CD4-positive, alpha-beta T cell treated with Interleukin-4 for 1 hour (primary cell): ENCODE data around the gene SMCO2.

ENCODE experiments used
- DNase-seq, 2 donors: peaks; one replicate each; pipeline ENCODE4 v3.0.0-alpha.2; 2020 to 2022

SMCO2 gene

DNA sequence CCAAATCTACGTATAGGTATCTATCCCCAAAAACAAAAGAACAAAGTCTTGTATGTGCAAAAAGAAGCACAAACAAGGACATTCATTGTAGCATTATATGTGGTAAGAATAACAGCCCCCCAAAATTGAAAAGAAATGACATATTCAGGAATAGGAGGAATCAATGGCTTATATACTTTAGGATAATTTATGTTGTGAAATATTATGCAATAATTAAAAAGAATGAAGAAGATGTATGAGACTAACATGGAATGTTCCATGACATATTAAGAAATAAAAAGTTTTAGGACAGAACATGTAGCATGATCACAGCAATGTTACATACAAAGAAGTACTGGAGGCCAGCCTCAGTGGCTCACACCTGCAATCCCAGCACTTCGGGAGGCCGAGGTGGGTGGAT lies 9.1 kb downstream of the SMCO2 start:
- DNase-seq: no peak

DNA sequence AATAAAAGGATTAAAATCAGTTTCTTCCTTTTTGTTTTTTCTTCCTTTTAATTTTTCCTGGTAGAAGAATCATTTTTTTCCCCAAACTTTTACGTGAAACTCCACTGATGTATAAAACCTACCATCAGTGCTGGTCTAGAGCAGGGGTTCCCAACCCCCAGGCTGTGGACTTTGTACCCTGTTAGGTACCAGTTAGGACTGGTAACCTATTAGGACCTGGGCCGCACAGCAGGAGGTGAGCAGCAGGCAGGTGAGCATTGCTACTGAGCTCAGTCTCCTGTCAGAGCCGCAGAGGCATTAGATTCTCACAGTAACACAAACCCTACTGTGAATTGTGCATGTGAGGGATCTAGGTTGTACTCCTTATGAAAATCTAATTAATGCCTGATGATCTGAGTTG lies 10.1 kb downstream of the SMCO2 start:
- no peak for DNase-seq

DNA sequence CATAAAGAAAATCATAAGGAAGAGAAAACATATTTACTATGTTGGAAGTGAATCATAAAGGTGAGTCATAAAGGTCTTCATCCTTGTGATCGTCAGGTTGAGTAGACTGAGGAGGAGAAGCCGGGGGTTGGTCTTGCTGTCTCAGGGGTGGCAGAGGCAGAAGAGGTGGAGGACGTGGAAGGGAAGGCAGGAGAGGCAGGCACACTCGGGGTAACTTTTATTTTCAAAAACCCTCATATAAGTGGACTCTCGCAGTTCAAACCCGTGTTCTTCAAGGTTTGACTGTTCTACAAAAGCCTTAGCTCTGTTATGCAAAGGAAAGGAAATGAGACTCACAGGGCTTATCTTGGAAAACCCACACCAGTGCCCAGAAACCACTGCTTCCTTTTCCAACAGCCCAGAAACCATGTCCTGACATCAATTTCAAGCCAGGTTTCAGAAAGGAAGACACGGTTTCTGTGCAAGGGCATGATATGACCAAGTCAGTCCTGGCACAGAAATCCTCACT lies 14.0 kb downstream of the SMCO2 start:
- DNase-seq: no peak

DNA sequence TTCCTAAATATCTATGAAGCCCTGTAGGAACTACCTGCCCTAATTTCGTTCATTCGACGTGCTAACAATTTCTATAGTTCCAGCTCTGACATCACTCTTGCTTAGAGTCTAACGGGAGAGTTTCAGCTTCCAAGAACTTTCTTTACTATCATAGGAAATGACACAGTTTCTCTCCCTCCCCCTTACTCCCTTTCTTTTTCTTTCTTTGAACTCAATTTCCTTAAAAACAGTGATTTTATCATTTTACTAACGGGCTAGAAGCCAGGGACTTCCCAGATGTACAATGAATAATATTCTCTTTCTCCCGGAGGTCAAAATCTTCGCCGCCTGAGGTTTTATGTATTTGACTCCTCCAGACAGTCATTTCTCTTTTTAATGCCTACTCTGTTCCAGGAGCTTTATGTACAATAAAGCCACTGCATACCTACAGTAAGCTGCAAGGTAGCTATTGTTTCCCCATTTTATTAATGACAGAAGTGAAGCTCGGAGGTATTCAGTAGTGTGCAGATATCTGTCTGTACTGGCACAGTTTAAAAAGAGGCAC lies 15.7 kb downstream of the SMCO2 start:
- no peak for DNase-seq

DNA sequence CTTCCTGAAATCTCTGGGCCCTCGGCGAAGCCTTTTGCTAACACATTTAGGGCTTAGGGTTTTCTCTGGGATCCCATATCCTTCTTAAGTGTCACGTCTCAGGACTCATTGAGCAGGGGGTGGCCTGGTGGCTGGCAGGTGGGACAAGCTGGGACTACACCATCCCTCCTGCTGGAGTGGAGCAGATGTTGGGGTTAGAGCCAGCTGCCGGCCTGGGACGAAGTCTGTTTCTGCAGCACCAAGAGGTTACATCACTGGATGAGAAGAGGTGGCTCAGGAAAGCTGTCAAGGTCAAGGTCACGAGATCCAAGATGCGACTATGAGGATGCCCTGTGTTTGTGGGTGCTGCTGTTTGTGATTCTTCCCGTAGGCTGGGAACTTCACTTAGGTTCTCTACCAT lies 16.3 kb downstream of the SMCO2 start:
- no peak for DNase-seq

DNA sequence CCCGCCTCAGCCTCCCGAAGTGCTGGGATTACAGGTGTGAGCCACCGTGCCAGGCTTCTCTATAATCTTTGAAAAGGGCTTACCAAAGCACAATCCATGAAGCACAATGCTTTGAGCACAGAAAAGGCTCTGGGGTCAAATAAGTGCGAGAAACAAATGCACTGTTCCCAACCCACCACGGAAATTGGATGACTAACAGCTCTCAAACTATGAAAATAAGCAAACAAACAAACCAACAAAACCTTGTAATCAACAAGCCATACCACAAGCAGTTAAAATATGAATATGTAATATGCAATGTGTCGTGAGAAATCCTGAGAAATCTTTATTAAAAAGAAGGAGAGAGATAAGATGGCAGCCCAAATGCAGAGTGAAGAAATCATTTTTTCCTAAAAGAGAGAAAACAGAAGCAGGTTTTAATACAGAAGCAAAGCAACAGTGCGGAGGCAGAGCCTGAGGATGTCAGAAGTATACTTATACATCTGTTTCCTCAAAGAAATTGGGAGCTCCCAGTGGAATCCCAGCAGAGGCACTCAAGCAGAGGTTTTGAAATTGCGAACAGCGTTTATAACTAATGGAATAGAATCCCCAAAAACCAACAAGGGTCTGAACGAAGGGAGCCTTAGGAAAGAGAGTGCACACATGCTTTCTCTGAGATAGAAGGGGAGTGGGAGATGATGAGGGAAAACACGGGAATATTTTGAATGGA lies 17.1 kb downstream of the SMCO2 start:
- no peak for DNase-seq

DNA sequence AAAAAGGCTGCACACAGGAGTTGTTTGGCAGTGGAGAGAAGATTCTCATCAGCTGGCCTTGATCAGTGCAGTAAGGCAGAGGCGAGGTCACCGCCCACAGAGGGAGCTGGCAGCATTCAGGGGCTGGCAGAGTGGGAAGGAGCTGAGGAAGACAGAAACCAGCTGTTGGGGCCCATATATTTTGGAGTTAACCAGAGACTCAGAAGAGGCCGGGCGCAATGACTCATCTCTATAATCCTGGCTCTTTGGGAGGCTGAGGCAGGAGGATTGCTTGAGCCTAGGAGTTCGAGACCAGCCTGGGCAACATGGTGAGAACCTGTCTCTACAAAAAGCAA lies 17.7 kb downstream of the SMCO2 start:
- no peak for DNase-seq

DNA sequence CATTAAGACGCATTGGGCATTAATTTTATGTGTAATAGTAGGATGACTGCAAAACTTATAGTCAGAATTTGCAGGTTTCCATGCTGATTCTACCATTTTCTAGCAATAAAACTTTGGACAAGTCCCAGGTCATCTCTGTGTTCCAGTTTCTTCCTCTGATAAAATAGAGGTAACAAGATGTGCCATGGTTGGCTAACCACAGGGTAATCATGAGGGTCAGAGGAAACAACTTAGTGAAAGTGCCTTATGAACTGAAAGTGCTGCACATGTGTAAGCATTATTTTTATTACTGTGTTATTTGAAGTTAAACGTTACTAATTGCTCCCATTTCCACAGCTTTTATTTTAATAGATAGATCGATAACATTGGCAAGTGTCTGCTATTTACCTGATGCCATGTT lies 21.1 kb downstream of the SMCO2 start:
- DNase-seq: no peak

DNA sequence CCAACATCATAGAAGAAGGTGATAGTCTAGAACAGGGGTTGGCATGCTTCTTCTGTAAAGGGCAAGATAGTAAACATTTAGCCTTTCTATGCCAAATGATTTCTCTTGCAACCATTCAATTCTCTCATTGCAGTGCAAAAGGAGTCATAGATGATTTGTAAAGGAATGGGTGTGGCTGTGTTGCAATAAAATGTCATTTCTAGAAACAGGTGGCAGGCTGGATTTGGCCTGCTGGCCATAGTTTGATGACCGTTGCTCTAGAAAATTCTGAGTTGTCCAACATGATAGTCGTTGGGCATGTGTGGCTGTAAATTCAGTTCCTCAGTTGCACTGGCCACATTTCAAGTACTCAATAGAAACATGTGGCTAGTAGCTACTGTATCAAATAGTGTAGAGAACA lies 21.7 kb downstream of the SMCO2 start:
- DNase-seq: no peak

DNA sequence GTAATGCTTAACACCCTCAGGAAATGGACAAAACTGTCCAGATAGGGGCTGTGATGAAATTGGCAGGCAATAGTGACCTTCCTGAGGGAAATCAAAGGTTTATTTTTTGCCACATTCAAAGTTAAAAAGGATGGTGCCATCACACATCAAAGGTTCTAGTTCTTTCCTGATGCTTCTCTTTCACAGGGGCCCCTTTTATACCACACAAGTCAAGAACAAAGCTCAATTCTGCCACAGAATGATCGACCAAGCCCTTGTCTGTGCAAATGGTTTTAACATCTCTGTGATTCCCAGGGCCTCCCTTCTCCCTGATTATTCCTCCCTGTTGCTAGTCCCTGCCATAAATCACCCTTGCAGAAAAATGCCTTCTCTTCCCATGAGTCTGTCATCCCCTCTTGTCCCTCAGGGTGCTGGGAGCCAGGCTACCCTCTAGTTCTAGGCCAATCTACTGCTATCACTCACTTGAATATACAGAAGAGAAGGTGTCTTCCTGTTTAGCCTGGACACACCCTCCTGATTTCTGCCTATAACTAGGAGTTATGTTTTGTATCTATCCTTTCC lies 22.7 kb downstream of the SMCO2 start:
- DNase-seq: no peak

DNA sequence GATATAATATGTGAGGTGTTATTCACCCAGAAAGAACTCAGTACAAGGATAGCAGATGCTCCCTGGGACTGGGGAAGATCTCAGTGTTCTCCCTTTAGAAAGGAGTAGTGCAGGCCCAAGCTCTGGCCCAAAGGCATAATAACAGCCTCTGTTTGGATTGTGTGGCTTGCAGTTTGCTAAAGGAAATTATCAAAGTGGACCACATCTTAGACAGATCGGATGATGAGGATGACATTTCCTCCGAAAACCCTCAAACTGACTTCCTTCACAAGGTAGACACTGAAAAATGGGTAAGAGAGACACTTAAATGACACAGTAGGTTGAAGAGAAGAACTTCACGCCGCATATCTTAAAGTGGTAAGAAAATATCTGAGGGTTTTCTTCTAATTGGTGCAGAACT lies 26.1 kb downstream of the SMCO2 start:
- DNase-seq: no peak

DNA sequence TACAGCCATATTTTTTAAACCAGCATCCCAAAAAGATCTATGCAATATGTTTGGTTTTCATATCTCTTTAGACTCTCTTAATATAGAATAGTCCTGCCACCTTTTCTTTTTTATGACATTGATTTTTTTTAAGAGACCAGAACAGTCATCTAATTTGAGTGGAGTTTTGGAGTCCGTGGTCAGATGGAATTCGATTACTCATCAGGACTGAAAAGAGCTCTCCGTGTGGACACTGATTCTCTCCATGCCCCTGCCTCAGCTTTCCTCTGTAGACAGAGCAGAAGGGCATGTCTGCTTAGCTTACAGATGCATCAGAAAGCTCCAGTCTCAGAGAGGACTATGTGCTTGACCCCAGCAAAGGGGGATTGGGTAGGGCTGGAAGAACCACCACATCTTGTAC lies 27.8 kb downstream of the SMCO2 start:
- DNase-seq: no peak

DNA sequence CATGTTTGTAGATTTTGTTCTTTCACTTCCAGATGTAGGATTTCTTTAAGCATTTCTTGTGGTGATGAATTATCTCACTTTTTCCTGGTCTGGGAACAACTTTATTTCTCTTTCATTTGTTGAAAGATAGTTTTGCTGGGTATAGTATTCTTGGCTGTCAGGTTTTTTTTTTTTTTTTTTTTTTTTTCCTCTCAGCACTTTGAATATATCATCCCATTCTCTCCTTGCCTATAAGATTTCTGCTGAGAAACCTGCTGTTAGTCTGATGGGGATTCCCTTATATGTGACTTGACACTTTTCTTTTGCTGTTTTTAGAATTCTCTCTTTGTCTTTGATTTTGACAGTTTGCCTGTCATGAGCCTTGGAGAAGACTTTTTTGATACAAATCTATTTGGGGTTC lies 30.5 kb downstream of the SMCO2 start:
- DNase-seq: no peak

DNA sequence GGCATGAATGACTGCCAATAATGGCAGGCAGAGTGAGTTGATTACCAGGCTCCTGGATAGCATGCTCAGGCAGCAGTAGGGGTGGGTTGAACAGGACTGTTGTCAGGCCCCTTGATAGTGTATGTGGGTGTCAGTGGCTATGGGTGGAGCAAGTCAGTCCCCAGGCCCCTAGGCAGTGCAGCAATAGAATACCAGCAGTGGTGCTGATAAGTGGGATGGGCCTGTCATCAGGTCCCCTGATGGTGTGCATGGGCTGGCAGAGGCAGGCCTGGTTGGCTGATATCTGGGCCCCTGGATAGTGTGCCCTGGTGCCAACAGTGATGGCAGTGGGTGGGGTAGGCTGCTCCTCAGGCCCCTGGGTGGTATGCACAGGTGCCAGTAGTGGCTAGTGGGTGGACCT lies 32.4 kb downstream of the SMCO2 start:
- no peak for DNase-seq

DNA sequence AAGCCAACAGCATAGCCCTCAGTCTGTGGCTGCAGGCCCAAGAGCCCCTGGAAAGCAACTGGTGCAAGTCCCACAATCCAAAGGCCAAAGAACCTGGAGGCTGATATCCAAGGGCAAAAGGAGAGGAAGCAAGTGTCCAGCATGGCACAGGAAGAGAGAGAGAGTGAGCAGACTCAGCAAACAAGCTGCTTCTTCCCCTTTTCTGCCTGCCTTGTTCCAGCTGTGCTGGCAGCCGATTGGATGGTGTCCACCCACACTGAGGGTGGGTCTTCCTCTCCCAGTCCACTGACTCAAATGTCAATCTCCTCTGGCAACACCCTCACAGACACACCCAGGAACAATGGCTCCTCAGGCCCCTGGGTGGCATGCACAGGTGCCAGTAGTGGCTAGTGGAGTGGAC lies 33.5 kb downstream of the SMCO2 start:
- DNase-seq: no peak

DNA sequence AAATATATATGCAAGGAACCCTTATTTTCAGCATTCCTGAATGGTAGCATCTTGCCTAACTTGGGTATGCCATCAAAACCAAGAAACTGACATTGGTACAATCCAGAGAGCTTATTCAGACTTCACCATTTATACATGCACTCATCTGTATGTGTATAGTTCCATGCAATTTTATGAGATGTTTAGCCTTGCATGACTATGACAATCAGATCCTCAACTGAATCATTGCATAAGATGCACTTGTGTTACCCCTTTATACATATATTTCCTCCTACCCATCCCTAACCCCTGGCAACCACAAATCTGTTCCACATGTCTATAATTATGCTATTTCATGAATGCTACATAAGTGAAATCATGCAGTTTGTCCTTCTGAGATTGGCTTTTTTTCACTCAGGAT lies 40.4 kb downstream of the SMCO2 start:
- no peak for DNase-seq

DNA sequence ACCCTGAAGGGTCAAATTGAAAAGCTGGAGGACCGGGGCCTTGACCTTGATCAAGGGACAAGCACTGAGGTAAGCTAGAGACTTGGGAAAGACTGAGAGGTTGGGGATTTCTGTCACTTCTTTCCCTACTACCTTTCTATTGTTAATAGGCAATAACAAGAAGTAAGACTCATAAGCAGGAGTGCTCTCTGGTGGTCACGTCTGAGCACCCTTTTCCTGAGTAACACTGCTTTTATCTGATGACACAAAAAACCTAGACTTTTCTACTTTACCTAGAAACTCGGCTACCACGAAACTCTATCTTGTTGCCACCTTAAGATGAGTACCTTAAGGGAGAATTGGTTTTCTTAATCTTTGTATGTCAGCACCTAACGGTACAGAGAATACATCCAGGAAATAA lies 41.9 kb downstream of the SMCO2 start:
- no peak for DNase-seq

DNA sequence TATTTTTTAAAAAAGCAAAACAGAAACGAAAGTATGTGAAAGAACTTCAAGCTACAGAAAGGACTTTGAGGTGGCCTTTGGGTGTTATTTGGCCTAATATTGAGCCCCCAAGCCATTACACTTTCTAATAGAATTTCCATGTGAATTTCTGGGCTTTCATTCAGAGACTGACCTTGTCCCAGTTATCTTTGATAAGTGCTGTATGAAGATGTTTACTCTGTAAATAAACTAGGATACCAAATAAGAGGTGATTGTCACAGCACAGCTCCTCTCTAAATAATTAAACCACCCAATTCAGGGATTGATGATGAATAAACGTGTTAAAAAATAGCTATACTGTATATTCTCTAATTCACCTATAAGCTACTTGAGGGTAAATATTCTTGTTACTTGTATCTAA lies 44.7 kb downstream of the SMCO2 start:
- no peak for DNase-seq

DNA sequence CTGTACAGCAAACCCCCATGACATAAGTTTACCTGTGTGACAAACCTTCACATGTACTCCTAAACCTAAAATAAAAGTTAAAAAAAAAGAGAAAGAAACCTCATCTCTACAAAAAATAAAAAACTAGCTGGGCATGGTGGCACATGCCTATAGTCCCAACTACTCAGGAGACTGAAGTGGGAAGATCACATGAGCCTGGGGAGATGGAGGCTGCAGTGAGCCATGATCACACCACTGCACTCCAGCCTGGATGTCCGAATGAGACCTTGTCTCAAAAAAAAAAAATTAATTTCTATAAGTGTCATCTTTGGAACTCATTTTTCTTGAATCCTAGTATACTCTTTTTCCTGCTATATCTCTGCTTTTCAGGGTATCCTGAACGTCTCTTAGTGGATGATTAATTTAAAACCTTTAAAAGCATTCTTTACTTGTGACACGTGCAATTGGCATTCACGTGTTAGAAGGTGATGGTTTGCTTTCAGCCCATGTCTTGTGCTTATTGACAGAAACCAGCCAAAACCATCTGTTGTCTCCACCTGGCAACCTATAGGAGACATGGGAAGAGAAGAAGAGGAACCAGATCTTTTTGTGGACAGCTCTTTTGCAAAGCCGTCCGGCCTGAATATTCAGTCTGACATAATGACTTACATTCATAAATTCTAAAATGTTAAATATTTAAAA lies 46.9 kb downstream of the SMCO2 start:
- no peak for DNase-seq

DNA sequence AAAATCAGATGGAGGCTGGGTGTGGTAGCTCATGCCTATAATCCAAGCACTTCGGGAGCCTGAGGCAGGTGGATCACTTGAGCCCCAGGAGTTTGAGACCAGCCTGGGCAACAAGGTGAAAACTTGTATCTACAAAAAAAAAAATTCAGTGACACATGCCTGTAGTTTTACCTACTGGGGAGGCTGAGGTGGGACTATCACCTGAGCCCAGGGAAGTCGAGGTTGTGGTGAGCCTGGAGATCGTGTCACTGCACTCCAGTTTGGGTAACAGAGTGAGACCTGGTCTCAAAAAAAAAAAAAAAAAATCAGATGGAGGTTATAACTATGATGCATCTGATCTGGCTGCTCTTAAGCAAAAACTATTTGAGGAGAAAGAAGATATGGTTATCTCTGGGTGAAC lies 50.9 kb downstream of the SMCO2 start:
- DNase-seq: no peak

DNA sequence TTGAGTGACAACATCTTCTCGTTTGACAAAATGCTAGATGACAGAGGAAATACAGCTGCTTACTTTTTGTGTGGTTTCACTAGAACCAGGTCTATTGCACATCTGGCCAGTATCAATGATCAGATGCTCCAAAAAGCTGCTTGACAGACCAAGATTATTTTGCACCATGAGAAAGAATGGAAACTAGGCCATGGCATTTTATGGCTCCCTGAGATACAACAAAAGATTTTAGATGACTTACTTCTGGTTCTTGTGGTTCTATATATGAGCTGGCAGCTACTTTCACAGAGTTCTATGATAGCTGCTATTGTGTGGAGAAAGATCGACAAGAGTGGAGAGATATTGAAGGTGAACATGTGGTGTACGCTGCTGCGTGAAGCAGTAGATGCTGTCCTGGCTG lies 51.6 kb downstream of the SMCO2 start:
- DNase-seq: no peak

DNA sequence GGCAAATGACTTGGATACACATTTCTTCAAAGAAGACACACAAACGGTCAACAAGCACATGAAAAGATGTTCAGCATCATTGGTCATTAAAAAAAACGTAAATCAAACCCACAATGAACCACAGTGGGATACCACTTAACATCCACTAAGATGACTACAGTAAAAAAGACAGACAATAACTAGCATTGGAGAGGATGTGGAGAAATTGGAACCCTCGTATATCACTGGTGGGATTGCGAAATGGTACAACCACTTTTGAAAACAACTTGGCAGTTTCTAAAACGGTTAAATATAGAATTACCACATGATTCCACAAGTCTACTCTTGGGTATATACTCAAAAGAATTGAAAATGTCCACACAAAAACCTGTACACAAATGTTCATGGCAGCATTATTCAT lies 52.2 kb downstream of the SMCO2 start:
- no peak for DNase-seq

DNA sequence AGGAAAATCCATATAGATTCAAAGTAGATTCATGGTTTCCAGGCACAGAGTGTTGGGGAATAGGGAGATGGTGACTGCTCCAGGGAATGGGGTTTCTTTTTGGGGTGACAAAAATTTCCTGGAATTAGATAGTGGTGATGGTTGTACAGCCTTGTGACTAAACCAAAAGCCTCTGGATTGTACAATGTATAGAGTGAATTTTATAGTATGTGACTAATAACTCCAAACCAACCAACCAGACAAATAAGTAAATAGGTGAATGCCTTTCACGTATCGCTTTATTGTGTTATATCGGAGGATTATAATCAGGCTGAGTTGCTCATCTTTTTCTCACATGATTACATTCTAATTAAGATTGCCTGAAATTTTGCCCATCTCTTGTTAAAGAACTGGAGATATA lies 52.8 kb downstream of the SMCO2 start:
- no peak for DNase-seq

DNA sequence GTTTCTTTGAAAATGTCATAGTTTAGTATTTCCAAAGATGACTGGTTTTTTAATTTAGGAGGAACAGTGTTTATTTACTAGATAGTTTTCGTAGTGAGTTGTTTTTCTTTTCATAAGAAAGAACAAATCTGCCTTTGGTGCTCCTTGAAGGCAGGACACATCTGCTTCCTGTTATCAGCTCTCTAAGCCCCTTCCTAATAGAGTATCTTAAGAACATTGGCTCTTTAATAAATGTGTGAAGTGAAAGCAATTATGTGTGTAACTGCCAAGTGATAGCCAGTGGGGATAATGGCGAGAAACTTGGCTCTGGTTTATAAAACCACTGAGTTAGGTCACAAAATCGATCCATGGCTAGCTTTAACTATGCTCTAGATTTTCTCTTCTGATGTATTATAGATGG lies 54.0 kb downstream of the SMCO2 start:
- DNase-seq: no peak
